ENCODE data around the gene FTMT. TPM values are rescaled to one million over a fixed set of nuclear protein-coding genes. Genes with fewer than 3 reads are reported as not detected.

Gene FTMT
- total RNA-seq, 6 experiments from 2014 or later: not detected

DNA sequence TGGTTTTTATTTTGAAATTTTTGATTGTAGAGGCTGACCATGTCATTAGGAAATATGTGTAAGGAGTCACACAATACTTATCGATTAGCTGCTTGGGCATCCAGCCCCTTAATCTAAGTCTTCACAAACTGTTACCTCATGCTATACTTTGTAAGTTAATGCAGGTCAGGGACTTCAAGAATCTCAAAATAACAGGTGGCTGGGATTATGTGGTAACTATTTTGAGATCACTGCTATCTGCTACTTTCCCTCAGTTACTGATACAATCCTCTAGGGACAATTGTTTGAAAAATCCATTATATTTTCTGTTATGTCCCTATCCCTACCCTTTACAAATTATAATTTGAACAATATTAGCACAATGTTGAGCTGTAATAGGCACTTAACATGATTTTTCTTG is 21.7 kb downstream of the FTMT start:
- no peak for DNase-seq
- Histone ChIP-seq H3K36me3 (no peaks in the 10 kb centered on the region), H3K4me1 (no peaks in the 10 kb centered on the region), H3K4me3 (no peak overlapping the region), H3K27me3 (no peaks in the 10 kb centered on the region), H3K9me3 (no peaks in the 10 kb centered on the region), H3K27ac (no peak overlapping the region)
- intact Hi-C loops (cut with DNase I): no loop called here
- ATAC-seq: no peak
- TF ChIP-seq POLR2A (IDR thresholded peaks at IDR 0.05): no peak
- no peak for TF ChIP-seq CTCF (IDR thresholded peaks at IDR 0.05)
- 22% methylated on average over 1 of the region's 1 CpG for WGBS (ENCODE audit: insufficient coverage, low coverage, low lambda C conversion rate, missing lambda C conversion rate)

- H3K27ac ChIP-seq: no peak overlapping the region
- TF ChIP-seq CTCF (IDR thresholded peaks at IDR 0.05): no peak
- TF ChIP-seq POLR2A (IDR thresholded peaks at IDR 0.05): no peak
- H3K9me3 ChIP-seq: no peaks in the 10 kb centered on the region
- H3K4me1 ChIP-seq: no peaks in the 10 kb centered on the region
- 29% methylated on average over 2 of the region's 2 CpGs for WGBS (ENCODE audit: insufficient coverage, low coverage, low lambda C conversion rate, missing lambda C conversion rate)
- no peaks in the 10 kb centered on the region for H3K36me3 ChIP-seq
- no peak for ATAC-seq
- no peaks in the 10 kb centered on the region for H3K27me3 ChIP-seq
- H3K4me3 ChIP-seq: no peak overlapping the region
- DNase-seq: no peak
- intact Hi-C loops (cut with DNase I): no loop called here
These were observed 33.9 kb downstream of the FTMT start for GRCh38 chr5:121885630-121886029.

DNA sequence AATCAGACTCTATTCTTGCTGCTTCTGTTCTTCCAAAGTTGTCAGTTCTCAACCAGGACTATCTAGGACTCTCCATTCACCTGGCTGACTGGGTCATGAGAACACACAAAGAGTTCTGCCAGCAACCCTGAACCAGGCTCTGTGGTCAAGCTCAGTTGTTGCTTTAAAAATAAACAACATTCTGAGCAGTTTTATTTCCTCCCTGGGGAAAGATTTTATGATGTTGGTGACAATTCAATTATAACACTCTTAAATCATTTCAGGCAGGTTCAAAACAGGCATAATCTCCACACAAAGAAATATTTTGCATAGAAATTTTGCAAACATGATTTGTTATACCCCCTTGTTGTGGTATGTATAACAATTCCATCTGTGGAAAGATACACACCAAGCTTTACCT is 36.0 kb downstream of the FTMT start:
- TF ChIP-seq POLR2A (IDR thresholded peaks at IDR 0.05) (no peak), CTCF (IDR thresholded peaks at IDR 0.05) (no peak)
- ATAC-seq (no peak), DNase-seq (no peak)
- H3K27me3 ChIP-seq: no peaks in the 10 kb centered on the region
- no peak overlapping the region for H3K27ac ChIP-seq
- intact Hi-C loops (cut with DNase I): no loop called here
- no peaks in the 10 kb centered on the region for H3K4me1 ChIP-seq
- H3K9me3 ChIP-seq: no peaks in the 10 kb centered on the region
- H3K36me3 ChIP-seq: no peaks in the 10 kb centered on the region
- no peak overlapping the region for H3K4me3 ChIP-seq

DNA sequence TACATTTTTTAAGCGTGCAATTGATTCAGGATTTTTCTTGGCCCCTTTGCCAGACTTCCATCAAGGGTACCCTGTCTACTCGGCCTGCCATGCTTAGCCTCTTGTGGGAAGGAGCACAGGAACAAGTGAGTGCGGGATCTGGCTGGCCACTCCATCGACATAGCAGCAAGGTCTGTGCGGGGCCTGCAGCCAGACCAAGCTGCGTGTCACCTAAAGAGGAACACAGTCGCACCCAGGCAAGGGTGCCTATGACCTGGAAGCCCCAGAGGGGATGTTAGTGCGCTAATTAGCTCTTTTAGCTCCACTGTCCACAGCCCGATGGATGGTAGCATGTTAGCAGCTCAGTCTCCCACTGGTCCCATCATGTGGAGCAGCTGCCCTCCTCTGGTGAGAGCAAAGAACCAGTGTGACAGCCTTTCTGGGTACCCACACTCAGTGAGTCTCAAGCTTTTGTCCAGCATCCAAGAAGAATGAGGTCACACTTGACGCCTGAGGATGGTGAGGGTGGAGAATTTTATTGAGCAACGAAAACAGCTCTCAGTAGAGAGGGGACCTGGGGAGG is 38.7 kb downstream of the FTMT start:
- DNase-seq: peak in 1 of 3 donors; percentile 22
- TF ChIP-seq POLR2A (IDR thresholded peaks at IDR 0.05): no peak
- TF ChIP-seq CTCF (IDR thresholded peaks at IDR 0.05): no peak
- intact Hi-C loops (cut with DNase I): no loop called here
- Histone ChIP-seq H3K4me3 (no peak overlapping the region), H3K9me3 (no peaks in the 10 kb centered on the region), H3K36me3 (no peaks in the 10 kb centered on the region), H3K4me1 (no peaks in the 10 kb centered on the region), H3K27ac (no peak overlapping the region), H3K27me3 (no peaks in the 10 kb centered on the region)
- WGBS (ENCODE audit: insufficient coverage, low coverage, low lambda C conversion rate, missing lambda C conversion rate): 56% methylated on average over 4 of the region's 11 CpGs
- ATAC-seq: no peak

DNA sequence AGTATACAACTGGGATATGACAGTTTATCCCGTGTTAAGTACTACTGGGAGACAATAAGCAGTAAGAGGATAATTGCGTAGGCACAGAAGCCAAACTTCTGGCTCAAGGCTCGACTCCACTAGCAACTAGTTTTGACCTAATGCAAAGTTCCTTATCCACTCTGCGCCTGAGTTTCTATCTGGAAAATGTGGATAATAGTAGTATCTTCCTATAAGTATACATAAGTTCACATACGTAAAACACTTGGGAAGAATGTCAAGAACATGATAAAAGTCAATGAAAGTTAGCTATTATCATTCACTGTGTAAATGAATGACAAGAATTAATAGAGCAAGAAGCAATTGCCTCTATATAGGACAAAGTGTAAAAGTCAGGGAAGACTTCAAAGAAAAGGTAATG is 45.7 kb downstream of the FTMT start:
- Histone ChIP-seq H3K27me3 (no peaks in the 10 kb centered on the region), H3K4me1 (no peaks in the 10 kb centered on the region), H3K36me3 (no peaks in the 10 kb centered on the region), H3K27ac (no peak overlapping the region), H3K4me3 (no peak overlapping the region), H3K9me3 (no peaks in the 10 kb centered on the region)
- 52% methylated on average over 5 of the region's 5 CpGs for WGBS (ENCODE audit: insufficient coverage, low coverage, low lambda C conversion rate, missing lambda C conversion rate)
- intact Hi-C loops (cut with DNase I): no loop called here
- TF ChIP-seq POLR2A (IDR thresholded peaks at IDR 0.05): no peak
- TF ChIP-seq CTCF (IDR thresholded peaks at IDR 0.05): no peak
- ATAC-seq: no peak
- DNase-seq: no peak
